A549 treated with ZK216348 at 1 μM for 4 hours (cell line): ENCODE data around the gene RPL35A. TPM values are rescaled to one million over a fixed set of nuclear protein-coding genes. Genes with fewer than 3 reads are reported as not detected.

Source experiments
- total RNA-seq: library from RNA; stranded (reverse); fragments of 200-300 nt; extraction: Qiagen RNA extraction; gene quantifications from 5 replicates; pipeline ENCODE4 v1.2.3, GENCODE V29; 2022; ENCODE audit warnings: low read depth

Gene RPL35A
- total RNA-seq: 908 to 1,407 TPM (median 1,056 TPM) in 5 replicates

DNA sequence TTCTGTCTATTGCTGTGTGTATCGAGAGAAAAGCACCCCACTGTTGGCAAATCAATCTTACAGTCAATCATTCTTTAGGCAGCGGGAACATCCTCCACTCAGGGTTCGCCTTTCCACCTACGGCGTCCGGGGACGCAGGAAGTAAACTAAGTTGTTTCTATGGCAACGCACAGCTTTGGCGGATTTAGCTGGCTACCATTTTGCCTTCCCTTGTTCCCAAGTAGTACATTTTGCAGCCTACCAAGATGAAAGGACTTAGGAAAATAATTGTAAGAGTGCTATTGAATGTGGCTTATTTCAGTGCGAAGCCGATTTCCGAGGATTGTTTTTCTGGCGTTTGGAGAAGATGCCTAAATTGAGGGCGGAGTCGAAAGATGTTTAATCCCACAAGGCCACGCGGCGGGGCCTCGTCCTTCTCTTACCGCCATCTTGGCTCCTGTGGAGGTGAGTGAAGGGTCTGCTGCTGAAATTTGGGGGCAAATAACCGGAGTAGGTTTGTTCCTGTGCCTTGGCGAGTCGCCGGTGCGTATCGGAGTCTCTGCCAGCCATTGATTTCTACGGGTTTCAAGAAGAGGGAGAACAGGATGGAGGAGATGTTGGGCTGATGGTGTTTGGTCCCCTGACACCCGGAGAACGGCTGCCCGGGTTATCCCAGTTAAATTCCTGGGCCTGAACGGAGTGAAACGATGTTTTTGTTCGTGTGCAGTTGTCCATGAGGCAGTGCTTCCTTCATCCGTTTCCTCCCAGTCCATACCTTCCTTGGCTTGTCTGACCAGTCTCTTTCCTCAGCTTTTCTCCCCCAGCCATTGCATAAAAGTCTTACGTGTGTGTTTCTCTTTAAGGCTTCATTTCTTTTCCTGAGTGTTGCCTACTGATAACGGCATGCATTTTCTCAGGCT is at the start of gene RPL35A:
Gene RPL35A (plus strand): TSS at position 413 of the 899 bp plus-strand sequence. CDS start 778 bp downstream, outside the sequence.

DNA sequence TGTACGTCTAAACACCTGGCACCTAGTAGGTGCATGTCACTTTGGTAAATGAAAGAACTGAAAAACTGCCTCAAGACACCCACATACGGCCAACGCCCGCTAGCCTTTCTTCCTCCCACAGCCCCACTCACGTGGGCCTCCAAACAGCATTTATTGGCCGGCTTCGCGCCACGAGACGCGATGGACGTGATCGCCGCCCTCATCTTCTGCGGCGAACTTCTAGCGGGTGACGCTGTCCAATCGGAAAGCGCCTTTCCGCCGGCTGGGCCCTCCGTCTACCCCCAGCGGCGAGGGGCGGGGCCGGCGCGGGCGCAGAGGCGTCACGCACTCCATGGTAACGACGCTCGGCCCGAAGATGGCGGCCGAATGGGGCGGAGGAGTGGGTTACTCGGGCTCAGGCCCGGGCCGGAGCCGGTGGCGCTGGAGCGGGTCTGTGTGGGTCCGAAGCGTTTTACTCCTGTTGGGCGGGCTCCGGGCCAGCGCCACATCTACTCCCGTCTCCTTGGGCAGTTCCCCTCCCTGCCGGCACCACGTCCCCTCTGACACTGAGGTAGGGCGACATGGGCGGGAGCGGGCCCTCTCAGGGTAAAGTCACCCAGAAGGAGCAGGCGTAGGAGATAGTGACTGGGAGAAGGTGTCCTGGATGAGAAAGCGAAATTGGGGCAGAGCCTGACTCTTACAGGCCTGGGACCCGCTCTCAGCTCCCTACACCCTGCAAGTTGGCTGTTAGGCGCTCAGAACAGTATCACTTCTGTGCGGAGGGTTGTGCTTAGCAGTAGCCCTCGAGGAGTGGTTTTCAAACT is 10.1 kb downstream of the RPL35A start, which contains the start of gene LMLN:
Gene LMLN (plus strand): TSS at position 327 of the 803 bp plus-strand sequence. CDS start 29 bp downstream, at position 356.

Other genes with a start within 250 kb of the RPL35A start
- gene RUBCN, start 213.3 kb upstream of the RPL35A start, total RNA-seq: 6.3 to 10.6 TPM (median 9.7 TPM) in 5 replicates
- 26.6 to 34.2 TPM (median 27.8 TPM) in 5 replicates for gene FYTTD1, start 200.3 kb upstream of the RPL35A start, total RNA-seq
- 8.7 to 17.6 TPM (median 15.8 TPM) in 5 replicates for gene LRCH3, start 158.9 kb upstream of the RPL35A start, total RNA-seq
- gene LMLN, start 10.0 kb downstream of the RPL35A start, total RNA-seq: 1.7 to 2.9 TPM (median 2.2 TPM) in 5 replicates